Measurements from ENCODE around the gene SH3BP2. TPM values are rescaled to one million over a fixed set of nuclear protein-coding genes. Genes with fewer than 3 reads are reported as not detected.

Gene SH3BP2
- total and polyA plus RNA-seq, 9 donors = 20.9 to 34.8 (median 26.5) TPM

- Histone ChIP-seq H3K27ac (ENCODE audit: low read length) (no peak overlapping the region), H3K4me1 (ENCODE audit: control insufficient read depth, insufficient read depth, low read length) (peaks cover 48% of the 10 kb centered on the region), H3K9me3 (replicated peaks; ENCODE audit: control insufficient read depth, low read depth, low read length) (no peaks in the 10 kb centered on the region), H3K36me3 (ENCODE audit: control insufficient read depth, insufficient read depth, low read length) (peaks cover 53% of the 10 kb centered on the region), H3K4me3 (ENCODE audit: low read length) (no peak overlapping the region), H3K27me3 (ENCODE audit: control insufficient read depth, insufficient read depth, low read length) (no peaks in the 10 kb centered on the region)
- WGBS (ENCODE audit: insufficient coverage) = 79% methylated on average over 6 of the region's 8 CpGs
- DNase-seq = no peak
Measured at GRCh38 chr4:2835978-2836377, 43.1 kb downstream of the SH3BP2 start.

GRCh38 chr4:2836391-2836859, 43.5 kb downstream of the SH3BP2 start:
- H3K4me3 ChIP-seq (ENCODE audit: low read length) = no peak overlapping the region
- H3K9me3 ChIP-seq (replicated peaks; ENCODE audit: control insufficient read depth, low read depth, low read length) = no peaks in the 10 kb centered on the region
- no peaks in the 10 kb centered on the region for H3K27me3 ChIP-seq (ENCODE audit: control insufficient read depth, insufficient read depth, low read length)
- H3K4me1 ChIP-seq (ENCODE audit: control insufficient read depth, insufficient read depth, low read length) = peaks cover 48% of the 10 kb centered on the region
- H3K27ac ChIP-seq (ENCODE audit: low read length) = peak overlapping the region; percentile 20
- DNase-seq = no peak
- 90% methylated on average over 2 of the region's 5 CpGs for WGBS (ENCODE audit: insufficient coverage)
- H3K36me3 ChIP-seq (ENCODE audit: control insufficient read depth, insufficient read depth, low read length) = peaks cover 49% of the 10 kb centered on the region

GRCh38 chr4:2837110-2837903, 44.4 kb downstream of the SH3BP2 start:
- no peak for DNase-seq
- H3K27me3 ChIP-seq (ENCODE audit: control insufficient read depth, insufficient read depth, low read length) = no peaks in the 10 kb centered on the region
- H3K9me3 ChIP-seq (replicated peaks; ENCODE audit: control insufficient read depth, low read depth, low read length) = no peaks in the 10 kb centered on the region
- H3K36me3 ChIP-seq (ENCODE audit: control insufficient read depth, insufficient read depth, low read length) = peaks cover 41% of the 10 kb centered on the region
- H3K27ac ChIP-seq (ENCODE audit: low read length) = peak overlapping the region; percentile 71
- H3K4me3 ChIP-seq (ENCODE audit: low read length) = no peak overlapping the region
- peaks cover 48% of the 10 kb centered on the region for H3K4me1 ChIP-seq (ENCODE audit: control insufficient read depth, insufficient read depth, low read length)
- WGBS (ENCODE audit: insufficient coverage) = 41% methylated on average over 12 of the region's 20 CpGs

- peaks cover 34% of the 10 kb centered on the region for H3K36me3 ChIP-seq (ENCODE audit: control insufficient read depth, insufficient read depth, low read length)
- H3K4me1 ChIP-seq (ENCODE audit: control insufficient read depth, insufficient read depth, low read length) = peaks cover 53% of the 10 kb centered on the region
- H3K4me3 ChIP-seq (ENCODE audit: low read length) = peak overlapping the region; percentile 9
- H3K27ac ChIP-seq (ENCODE audit: low read length) = peak overlapping the region; percentile 71
- H3K27me3 ChIP-seq (ENCODE audit: control insufficient read depth, insufficient read depth, low read length) = no peaks in the 10 kb centered on the region
- WGBS (ENCODE audit: insufficient coverage) = no CpG with 5 or more reads among the region's 8 CpGs
- no peaks in the 10 kb centered on the region for H3K9me3 ChIP-seq (replicated peaks; ENCODE audit: control insufficient read depth, low read depth, low read length)
- DNase-seq = peak; percentile 89
Measured at GRCh38 chr4:2837904-2838496, 45.1 kb downstream of the SH3BP2 start.

GRCh38 chr4:2839060-2839459, 46.2 kb downstream of the SH3BP2 start:
- Histone ChIP-seq H3K4me1 (ENCODE audit: control insufficient read depth, insufficient read depth, low read length) (peaks cover 51% of the 10 kb centered on the region), H3K36me3 (ENCODE audit: control insufficient read depth, insufficient read depth, low read length) (peaks cover 24% of the 10 kb centered on the region), H3K27me3 (ENCODE audit: control insufficient read depth, insufficient read depth, low read length) (no peaks in the 10 kb centered on the region), H3K27ac (ENCODE audit: low read length) (no peak overlapping the region), H3K4me3 (ENCODE audit: low read length) (no peak overlapping the region), H3K9me3 (replicated peaks; ENCODE audit: control insufficient read depth, low read depth, low read length) (no peaks in the 10 kb centered on the region)
- WGBS (ENCODE audit: insufficient coverage) = no CpG with 5 or more reads among the region's 3 CpGs
- no peak for DNase-seq

- Histone ChIP-seq H3K4me1 (ENCODE audit: control insufficient read depth, insufficient read depth, low read length) (peaks cover 17% of the 10 kb centered on the region), H3K27me3 (ENCODE audit: control insufficient read depth, insufficient read depth, low read length) (no peaks in the 10 kb centered on the region), H3K27ac (ENCODE audit: low read length) (peak overlapping the region; percentile 74), H3K4me3 (ENCODE audit: low read length) (peak overlapping the region; percentile 82), H3K9me3 (replicated peaks; ENCODE audit: control insufficient read depth, low read depth, low read length) (no peaks in the 10 kb centered on the region), H3K36me3 (ENCODE audit: control insufficient read depth, insufficient read depth, low read length) (no peaks in the 10 kb centered on the region)
- DNase-seq = no peak
- 6% methylated on average over 8 of the region's 10 CpGs for whole genome bisulfite sequencing (ENCODE audit: insufficient coverage)
Measured at GRCh38 chr4:2842687-2843262, 49.9 kb downstream of the SH3BP2 start.

GRCh38 chr4:2843263-2843940, 50.5 kb downstream of the SH3BP2 start, which contains the start of gene ADD1:
ADD1 (plus strand) TSS chr4:2843844; CDS start chr4:2875916, 32,072 bp downstream.
- WGBS (ENCODE audit: insufficient coverage) = under 1% methylated on average over 65 of the region's 65 CpGs
- H3K4me3 ChIP-seq (ENCODE audit: low read length) = peak within 1 kb of the TSS; percentile 82
- no peaks in the 10 kb centered on the region for H3K27me3 ChIP-seq (ENCODE audit: control insufficient read depth, insufficient read depth, low read length)
- H3K4me1 ChIP-seq (ENCODE audit: control insufficient read depth, insufficient read depth, low read length) = peaks cover 14% of the 10 kb centered on the region
- DNase-seq = peak; percentile 98
- no peaks in the 10 kb centered on the region for H3K36me3 ChIP-seq (ENCODE audit: control insufficient read depth, insufficient read depth, low read length)
- peak within 1 kb of the TSS; percentile 78 for H3K27ac ChIP-seq (ENCODE audit: low read length)
- H3K9me3 ChIP-seq (replicated peaks; ENCODE audit: control insufficient read depth, low read depth, low read length) = no peaks in the 10 kb centered on the region

GRCh38 chr4:2843941-2844584, 51.2 kb downstream of the SH3BP2 start:
- peak; percentile 69 for DNase-seq

GRCh38 chr4:2846172-2846571, 53.3 kb downstream of the SH3BP2 start:
- no peaks in the 10 kb centered on the region for H3K27me3 ChIP-seq (ENCODE audit: control insufficient read depth, insufficient read depth, low read length)
- H3K36me3 ChIP-seq (ENCODE audit: control insufficient read depth, insufficient read depth, low read length) = no peaks in the 10 kb centered on the region
- H3K4me1 ChIP-seq (ENCODE audit: control insufficient read depth, insufficient read depth, low read length) = peaks cover 16% of the 10 kb centered on the region
- no peaks in the 10 kb centered on the region for H3K9me3 ChIP-seq (replicated peaks; ENCODE audit: control insufficient read depth, low read depth, low read length)
- no peak for DNase-seq
- WGBS (ENCODE audit: insufficient coverage) = no CpG with 5 or more reads among the region's 2 CpGs
- H3K27ac ChIP-seq (ENCODE audit: low read length) = no peak overlapping the region
- no peak overlapping the region for H3K4me3 ChIP-seq (ENCODE audit: low read length)

More at GRCh38 chr4:2843941-2844584, 51.2 kb downstream of the SH3BP2 start:
- Histone ChIP-seq H3K4me1 (ENCODE audit: control insufficient read depth, insufficient read depth, low read length) (peaks cover 12% of the 10 kb centered on the region), H3K36me3 (ENCODE audit: control insufficient read depth, insufficient read depth, low read length) (no peaks in the 10 kb centered on the region), H3K27ac (ENCODE audit: low read length) (peak overlapping the region; percentile 78), H3K4me3 (ENCODE audit: low read length) (peak overlapping the region; percentile 81), H3K27me3 (ENCODE audit: control insufficient read depth, insufficient read depth, low read length) (no peaks in the 10 kb centered on the region), H3K9me3 (replicated peaks; ENCODE audit: control insufficient read depth, low read depth, low read length) (no peaks in the 10 kb centered on the region)
- WGBS (ENCODE audit: insufficient coverage) = under 1% methylated on average over 69 of the region's 74 CpGs

Data from muscle of leg (tissue), 11 donors.